Measurements from ENCODE around the gene PER1.

PER1 gene

GRCh38 chr17:8124350-8125153 is 27.7 kb downstream of the PER1 start:
- DNase-seq (ENCODE audit: low read depth) = no peak
- in situ Hi-C loops (cut with HindIII; ENCODE audit: low sequenced_read_pairs) = loop anchor here (25.0 kb wide), 1 partner anchor 188 kb away; the partner anchor contains the start of gene ARHGEF15
- no peak for TF ChIP-seq CTCF (IDR thresholded peaks at IDR 0.05; ENCODE audit: low read depth, low read length, missing control alignments)
- peak overlapping the region; percentile 54 for H3K4me3 ChIP-seq (ENCODE audit: low read depth, low read length)

GRCh38 chr17:8123695-8124349 is 28.4 kb downstream of the PER1 start, which contains the start of gene HES7:
Gene HES7, minus strand, starts transcription at chr17:8124106. Its CDS starts 22 bp downstream, at chr17:8124084.
- in situ Hi-C loops (cut with HindIII; ENCODE audit: low sequenced_read_pairs) = loop anchor here (25.0 kb wide), 1 partner anchor 188 kb away; the partner anchor contains the start of gene ARHGEF15
- DNase-seq (ENCODE audit: low read depth) = no peak
- no peak for TF ChIP-seq CTCF (IDR thresholded peaks at IDR 0.05; ENCODE audit: low read depth, low read length, missing control alignments)
- H3K4me3 ChIP-seq (ENCODE audit: low read depth, low read length) = peak within 1 kb of the TSS; percentile 54

- TF ChIP-seq CTCF (IDR thresholded peaks at IDR 0.05; ENCODE audit: low read depth, low read length, missing control alignments) = no peak
- peak overlapping the region; percentile 54 for H3K4me3 ChIP-seq (ENCODE audit: low read depth, low read length)
- DNase-seq (ENCODE audit: low read depth) = no peak
- in situ Hi-C loops (cut with HindIII; ENCODE audit: low sequenced_read_pairs) = loop anchor here (25.0 kb wide), 1 partner anchor 189 kb away; the partner anchor contains the start of gene ARHGEF15
Measured at GRCh38 chr17:8122924-8123694, 29.1 kb downstream of the PER1 start.

- DNase-seq (ENCODE audit: low read depth) = no peak
- H3K4me3 ChIP-seq (ENCODE audit: low read depth, low read length) = peak overlapping the region; percentile 54
- no peak for TF ChIP-seq CTCF (IDR thresholded peaks at IDR 0.05; ENCODE audit: low read depth, low read length, missing control alignments)
- in situ Hi-C loops (cut with HindIII; ENCODE audit: low sequenced_read_pairs) = loop anchor here (25.0 kb wide), 1 partner anchor 190 kb away; the partner anchor contains the start of gene ARHGEF15
Measured at GRCh38 chr17:8122422-8122923, 29.7 kb downstream of the PER1 start.

- no peak for DNase-seq (ENCODE audit: low read depth)
- TF ChIP-seq CTCF (IDR thresholded peaks at IDR 0.05; ENCODE audit: low read depth, low read length, missing control alignments) = peak; percentile 42
- in situ Hi-C loops (cut with HindIII; ENCODE audit: low sequenced_read_pairs) = loop anchor here (25.0 kb wide), 1 partner anchor 190 kb away; the partner anchor contains the start of gene ARHGEF15
- peak overlapping the region; percentile 54 for H3K4me3 ChIP-seq (ENCODE audit: low read depth, low read length)
Measured at GRCh38 chr17:8121681-8122421, 30.4 kb downstream of the PER1 start.
